Uterus (tissue), 2 donors: Measurements from ENCODE around the gene PLD1.

Source experiments
- POLR2A ChIP-seq, 2 donors: fragments of 450-650 bp; IDR thresholded peaks; one replicate each; pipeline ENCODE4 v1.6.1; 2016; ENCODE audit warnings: antibody characterized with exemption in 2 of 2, mild to moderate bottlenecking in 1 of 2, moderate library complexity in 1 of 2
- TF ChIP-seq, protein P1 (sequence below), 4 experiments: fragments of 200-600 bp in 2 of 4; fragments of 450-650 bp in 2 of 4; sonication (generic) in 2 of 4; IDR thresholded peaks; one replicate each; pipeline ENCODE4 v1.5.1; 2016 to 2019; ENCODE audit warnings: antibody characterized with exemption in 4 of 4, mild to moderate bottlenecking in 2 of 4, moderate library complexity in 1 of 4

DNA sequence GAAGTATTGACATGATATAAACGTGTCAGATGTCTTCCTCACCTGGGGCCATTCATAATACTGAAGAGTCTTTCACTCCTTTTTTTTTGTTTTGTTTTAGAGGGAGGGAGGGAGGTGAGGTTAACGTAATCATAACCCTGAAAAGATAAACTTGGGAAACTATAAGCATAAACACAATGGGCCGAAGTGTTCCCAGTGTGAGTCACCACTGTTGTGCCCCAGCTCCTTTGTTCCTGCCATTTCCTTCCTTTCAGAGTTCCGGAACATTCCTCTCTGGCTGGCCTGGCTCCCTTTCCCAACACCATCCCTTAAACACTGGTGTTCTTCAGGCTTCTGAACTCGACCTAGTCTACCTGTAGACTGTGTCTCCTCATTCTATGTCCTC lies 18.6 kb downstream of the PLD1 start:
- TF ChIP-seq, protein P1, sequence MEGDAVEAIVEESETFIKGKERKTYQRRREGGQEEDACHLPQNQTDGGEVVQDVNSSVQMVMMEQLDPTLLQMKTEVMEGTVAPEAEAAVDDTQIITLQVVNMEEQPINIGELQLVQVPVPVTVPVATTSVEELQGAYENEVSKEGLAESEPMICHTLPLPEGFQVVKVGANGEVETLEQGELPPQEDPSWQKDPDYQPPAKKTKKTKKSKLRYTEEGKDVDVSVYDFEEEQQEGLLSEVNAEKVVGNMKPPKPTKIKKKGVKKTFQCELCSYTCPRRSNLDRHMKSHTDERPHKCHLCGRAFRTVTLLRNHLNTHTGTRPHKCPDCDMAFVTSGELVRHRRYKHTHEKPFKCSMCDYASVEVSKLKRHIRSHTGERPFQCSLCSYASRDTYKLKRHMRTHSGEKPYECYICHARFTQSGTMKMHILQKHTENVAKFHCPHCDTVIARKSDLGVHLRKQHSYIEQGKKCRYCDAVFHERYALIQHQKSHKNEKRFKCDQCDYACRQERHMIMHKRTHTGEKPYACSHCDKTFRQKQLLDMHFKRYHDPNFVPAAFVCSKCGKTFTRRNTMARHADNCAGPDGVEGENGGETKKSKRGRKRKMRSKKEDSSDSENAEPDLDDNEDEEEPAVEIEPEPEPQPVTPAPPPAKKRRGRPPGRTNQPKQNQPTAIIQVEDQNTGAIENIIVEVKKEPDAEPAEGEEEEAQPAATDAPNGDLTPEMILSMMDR (IDR thresholded peaks at IDR 0.05) = no peak
- TF ChIP-seq POLR2A (IDR thresholded peaks at IDR 0.05) = no peak
